Urinary bladder (tissue), 4 donors: ENCODE data around the gene GFY. TPM values are rescaled to one million over a fixed set of nuclear protein-coding genes. Genes with fewer than 3 reads are reported as not detected.
A peak's percentile ranks its signal among the peaks of the same experiment; 100 is the strongest.
"Not testable (repeated sequence)": the region's sequence is repeated elsewhere in the genome, so short reads cannot be mapped to it uniquely, and the experiment has no call there.

Experiments
- DNase-seq: peaks from one replicate; pipeline ENCODE4 v3.0.0-alpha.2; 2015; ENCODE audit errors: extremely low spot score
- H3K27ac ChIP-seq: one replicate; pipeline ENCODE4 v1.5.1; 2013; ENCODE audit warnings: low read depth, mild to moderate bottlenecking, moderate library complexity
- H3K36me3 ChIP-seq: one replicate; pipeline ENCODE4 v1.6.1; 2013; ENCODE audit warnings: mild to moderate bottlenecking, moderate library complexity; ENCODE audit not compliant: insufficient read depth
- H3K4me1 ChIP-seq: one replicate; pipeline ENCODE4 v1.6.1; 2013; ENCODE audit warnings: mild to moderate bottlenecking, moderate library complexity; ENCODE audit not compliant: insufficient read depth
- H3K4me3 ChIP-seq: one replicate; pipeline ENCODE4 v1.5.1; 2013; ENCODE audit warnings: low read depth, low read length
- WGBS: extraction: QIAGEN DNeasy Blood & Tissue Kit; methylation state at CpG from one replicate; pipeline ENCODE4 v1.1.7; 2013; 5-methylcytosine and 5-hydroxymethylcytosine counted together
- polyA plus RNA-seq: library from polyadenylated mRNA; stranded (reverse); fragments of 200-250 nt; gene quantifications from one replicate; pipeline ENCODE4 v1.2.3, GENCODE V29; 2013
- total RNA-seq: library from RNA; depleted of rRNA; stranded (reverse); fragments of >200 nt; gene quantifications from one replicate; pipeline ENCODE4 v1.2.3, GENCODE V29; 2014
- donor health status: healthy with polysubstance abuse.
- donor health status: healthy.

GFY gene
- total and polyA plus RNA-seq, 2 donors = not detected

GRCh38 chr19:49438261-49438660, 13.1 kb downstream of the GFY start:
- H3K4me1 ChIP-seq = no peaks in the 10 kb centered on the region
- 12% methylated on average over 6 of the region's 6 CpGs for WGBS
- H3K36me3 ChIP-seq = no peaks in the 10 kb centered on the region
- no peak overlapping the region for H3K4me3 ChIP-seq
- DNase-seq = no peak
- H3K27ac ChIP-seq = no peak overlapping the region

DNA sequence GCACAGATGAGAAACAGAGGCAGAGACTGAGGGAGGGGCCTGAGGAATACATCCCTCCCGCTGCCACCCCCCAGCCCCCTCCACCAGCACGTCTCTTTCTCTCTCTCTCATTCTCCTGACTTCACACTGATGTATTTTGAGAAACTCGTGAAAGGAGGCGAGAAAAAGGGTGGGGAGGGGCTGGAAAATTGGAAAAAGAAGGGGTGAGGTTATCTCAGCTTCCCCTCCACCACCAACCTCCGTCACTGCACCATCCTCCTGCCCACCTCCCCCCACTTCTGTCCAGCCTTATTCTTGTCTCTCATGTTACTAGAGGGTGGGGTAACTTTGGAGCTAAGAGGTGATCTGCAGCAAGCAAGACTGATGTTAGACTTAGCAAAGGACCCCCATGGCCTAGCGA, 14.6 kb downstream of the GFY start:
- 44% methylated on average over 6 of the region's 6 CpGs for WGBS
- Histone ChIP-seq H3K4me1 (no peaks in the 10 kb centered on the region), H3K36me3 (no peaks in the 10 kb centered on the region), H3K4me3 (no peak overlapping the region), H3K27ac (no peak overlapping the region)
- no peak for DNase-seq

GRCh38 chr19:49440439-49441209, 15.4 kb downstream of the GFY start:
- no peaks in the 10 kb centered on the region for H3K4me1 ChIP-seq
- H3K36me3 ChIP-seq = no peaks in the 10 kb centered on the region
- H3K27ac ChIP-seq = no peak overlapping the region
- no peak for DNase-seq
- 28% methylated on average over 19 of the region's 19 CpGs for WGBS
- no peak overlapping the region for H3K4me3 ChIP-seq

- Histone ChIP-seq H3K4me1 (no peaks in the 10 kb centered on the region), H3K36me3 (no peaks in the 10 kb centered on the region), H3K4me3 (peak within 1 kb of the TSS; percentile 3), H3K27ac (no peak within 1 kb of the TSS)
- WGBS = 2% methylated on average over 56 of the region's 56 CpGs
- DNase-seq = no peak
Measured at GRCh38 chr19:49441210-49441959, 16.2 kb downstream of the GFY start, which contains the start of gene SLC17A7. Gene SLC17A7 (minus strand): TSS chr19:49441527. CDS start chr19:49441379, 148 bp downstream.

DNA sequence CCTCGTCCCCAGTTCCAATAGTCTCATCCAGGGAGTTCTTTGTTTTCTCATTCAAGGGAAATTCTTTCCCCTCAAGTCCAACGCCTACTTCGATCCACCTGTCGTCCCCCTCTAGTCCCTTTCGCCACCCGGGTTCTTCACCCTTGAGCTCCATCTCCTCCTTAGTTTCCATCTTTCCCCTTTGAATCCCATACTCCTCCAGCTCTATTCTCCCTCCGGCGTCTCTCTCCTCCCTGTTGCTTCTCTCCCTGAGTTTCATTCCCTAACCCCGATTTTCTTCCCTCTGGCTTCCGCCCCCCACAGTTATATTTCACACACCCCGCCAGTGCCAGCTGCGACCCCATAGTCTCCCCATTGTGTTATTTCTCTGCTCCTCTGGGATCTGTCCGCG, 16.8 kb downstream of the GFY start:
- H3K4me3 ChIP-seq = no peak overlapping the region
- H3K4me1 ChIP-seq = no peaks in the 10 kb centered on the region
- H3K36me3 ChIP-seq = no peaks in the 10 kb centered on the region
- no peak overlapping the region for H3K27ac ChIP-seq
- 22% methylated on average over 14 of the region's 14 CpGs for WGBS
- DNase-seq = no peak

DNA sequence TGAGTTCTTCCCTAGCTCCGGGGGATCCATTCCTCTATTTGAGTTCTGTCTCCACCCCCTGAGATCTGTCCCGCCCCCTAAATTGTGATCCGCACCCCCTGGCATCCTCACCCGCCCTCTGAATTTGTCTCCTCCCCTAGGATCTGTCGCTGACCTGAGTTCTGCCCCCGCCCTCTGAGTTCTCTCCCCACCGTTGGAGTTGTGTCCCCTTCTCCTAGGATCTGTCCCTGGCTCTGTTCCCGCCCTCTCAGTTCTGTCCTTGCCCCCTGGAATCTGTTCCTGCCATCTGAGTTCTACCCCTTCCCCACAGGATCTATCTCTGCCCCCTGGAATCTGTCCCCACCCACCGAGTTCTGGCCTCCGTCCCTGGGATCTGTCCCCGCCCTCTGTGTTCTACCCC, 17.2 kb downstream of the GFY start:
- WGBS = 9% methylated on average over 11 of the region's 11 CpGs
- Histone ChIP-seq H3K4me1 (no peaks in the 10 kb centered on the region), H3K4me3 (peak overlapping the region; percentile 36), H3K36me3 (no peaks in the 10 kb centered on the region), H3K27ac (no peak overlapping the region)
- no peak for DNase-seq

GRCh38 chr19:49442771-49443365, 17.7 kb downstream of the GFY start:
- no peak overlapping the region for H3K27ac ChIP-seq
- no peaks in the 10 kb centered on the region for H3K4me1 ChIP-seq
- no peaks in the 10 kb centered on the region for H3K36me3 ChIP-seq
- H3K4me3 ChIP-seq = peak overlapping the region; percentile 36
- peak; percentile 57 for DNase-seq
- under 1% methylated on average over 43 of the region's 43 CpGs for WGBS

DNA sequence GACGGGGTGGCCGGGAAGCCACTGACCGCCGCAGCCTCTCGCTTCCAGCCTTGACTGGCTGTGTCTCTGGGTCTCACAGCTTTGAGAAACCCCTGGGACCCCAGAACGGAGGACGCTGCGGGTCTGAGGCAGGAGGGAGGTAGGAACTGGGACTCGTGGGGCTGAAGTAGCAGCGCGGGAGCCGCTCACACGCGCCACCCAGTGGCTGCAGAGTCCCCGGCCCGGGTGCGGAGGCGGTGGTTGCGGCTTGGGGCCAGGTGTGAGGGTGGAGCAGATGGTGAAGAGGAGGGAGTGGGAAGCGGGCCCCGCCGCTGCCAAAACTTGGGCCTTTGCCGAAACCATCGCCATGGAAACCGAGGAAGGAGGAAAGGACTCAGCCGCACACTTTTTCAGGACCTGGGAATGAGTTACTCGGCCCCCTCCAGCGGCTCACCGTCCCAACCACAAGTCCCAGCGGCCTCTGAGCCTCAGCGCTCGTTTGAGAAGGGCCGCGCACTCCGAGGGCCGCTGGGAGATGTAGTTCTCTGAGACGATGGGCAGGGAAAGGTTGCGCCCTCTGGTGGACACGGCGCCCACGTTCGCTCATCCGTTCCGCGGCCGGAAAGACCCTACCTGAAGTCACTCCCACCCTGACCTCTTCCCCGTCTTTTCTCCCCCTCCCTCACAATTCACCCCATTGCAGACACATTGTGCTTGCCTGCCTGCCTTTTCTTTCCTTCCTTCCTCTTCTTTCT, 18.3 kb downstream of the GFY start:
- Histone ChIP-seq H3K27ac (no peak overlapping the region), H3K4me1 (no peaks in the 10 kb centered on the region), H3K4me3 (peak overlapping the region; percentile 36), H3K36me3 (no peaks in the 10 kb centered on the region)
- peak; percentile 90 for DNase-seq
- under 1% methylated on average over 47 of the region's 47 CpGs for WGBS

- DNase-seq, H3K4me1 ChIP-seq, H3K27ac ChIP-seq, H3K4me3 ChIP-seq, H3K36me3 ChIP-seq: not testable (repeated sequence)
- 65% methylated on average over 5 of the region's 5 CpGs for WGBS
Measured at GRCh38 chr19:49444100-49444700, 19.0 kb downstream of the GFY start.

GRCh38 chr19:49445997-49446396, 20.8 kb downstream of the GFY start:
- Histone ChIP-seq H3K36me3 (no peaks in the 10 kb centered on the region), H3K27ac (no peak overlapping the region), H3K4me3 (no peak overlapping the region), H3K4me1 (no peaks in the 10 kb centered on the region)
- WGBS = 86% methylated on average over 3 of the region's 3 CpGs
- no peak for DNase-seq

DNA sequence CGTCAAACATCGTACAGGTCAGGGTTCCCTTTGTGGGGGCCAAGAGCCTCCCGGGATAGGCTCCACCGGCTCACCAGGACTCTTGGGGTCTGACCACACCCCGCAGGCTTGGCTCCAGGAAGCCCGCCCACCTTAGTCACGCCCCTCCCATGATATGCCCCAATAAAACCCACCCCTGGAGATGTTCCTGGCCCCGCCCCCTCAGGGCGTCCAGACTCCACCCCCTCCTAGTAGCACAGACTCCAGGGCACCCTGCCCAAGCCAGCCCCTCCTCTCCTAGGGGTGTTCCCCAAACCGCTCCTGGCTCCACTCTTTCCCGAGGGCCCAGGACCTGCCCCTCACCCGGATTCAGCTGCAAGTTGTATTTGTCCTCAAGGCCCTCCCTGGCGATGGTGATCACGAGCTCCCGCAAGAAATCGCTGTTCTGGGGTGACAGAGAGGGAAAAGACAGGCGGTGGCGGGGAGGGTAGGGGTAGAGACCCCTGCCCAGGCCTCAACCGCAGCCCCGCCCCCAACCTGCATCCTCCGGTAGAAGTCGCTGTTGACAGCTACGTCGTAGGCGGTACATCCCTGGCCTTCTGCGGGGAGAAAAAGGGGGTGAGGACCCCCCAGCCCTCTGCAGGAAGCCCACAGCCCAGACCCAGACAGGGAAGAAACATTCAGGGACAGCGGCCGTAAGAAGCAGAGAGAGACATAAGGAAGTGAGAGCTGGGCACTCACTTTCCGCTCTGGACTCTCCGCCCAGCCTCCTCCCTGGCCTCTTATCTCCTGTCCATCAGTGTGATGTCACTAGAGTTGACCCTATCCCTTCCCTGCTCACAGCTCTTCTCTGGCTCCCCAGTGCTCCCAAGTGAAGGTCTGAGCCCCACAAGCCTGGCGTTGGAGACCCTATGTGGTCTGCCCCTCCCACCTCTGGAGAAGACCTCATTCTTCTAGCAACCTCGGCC, 22.6 kb downstream of the GFY start:
- H3K4me3 ChIP-seq = no peak overlapping the region
- no peaks in the 10 kb centered on the region for H3K36me3 ChIP-seq
- H3K27ac ChIP-seq = no peak overlapping the region
- DNase-seq = no peak
- 60% methylated on average over 32 of the region's 32 CpGs for WGBS
- H3K4me1 ChIP-seq = no peaks in the 10 kb centered on the region

DNA sequence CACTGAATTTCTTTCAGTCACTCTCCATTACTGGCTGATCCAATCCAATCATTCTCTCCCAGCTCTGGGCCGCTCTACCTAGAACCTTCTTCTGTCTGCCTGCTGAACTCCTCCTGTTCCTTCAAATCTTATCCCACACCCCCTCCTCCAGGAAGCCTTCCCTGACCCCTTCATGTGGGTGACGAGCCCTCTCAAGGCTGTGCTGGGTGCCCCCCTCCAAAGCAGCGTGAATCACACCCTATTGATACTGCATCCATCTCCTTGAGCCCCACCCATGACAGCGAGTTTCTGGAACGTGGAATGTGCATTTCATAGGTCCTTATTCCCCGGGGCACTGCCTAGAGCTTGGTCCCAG, 23.2 kb downstream of the GFY start:
- Histone ChIP-seq H3K36me3 (no peaks in the 10 kb centered on the region), H3K4me1 (no peaks in the 10 kb centered on the region), H3K4me3 (no peak overlapping the region), H3K27ac (no peak overlapping the region)
- no peak for DNase-seq
- 92% methylated on average over 6 of the region's 6 CpGs for WGBS
